NCI-H1092 (cell line): ENCODE data around the gene TNFRSF9.
A peak's percentile ranks its signal among the peaks of the same experiment; 100 is the strongest.
"Not testable (repeated sequence)": the region's sequence is repeated elsewhere in the genome, so short reads cannot be mapped to it uniquely, and the experiment has no call there.

Source experiments
- DNase-seq: peaks from one replicate; lab custom pipeline; 2025; lab: John Stamatoyannopoulos, UW

The TNFRSF9 gene

DNA sequence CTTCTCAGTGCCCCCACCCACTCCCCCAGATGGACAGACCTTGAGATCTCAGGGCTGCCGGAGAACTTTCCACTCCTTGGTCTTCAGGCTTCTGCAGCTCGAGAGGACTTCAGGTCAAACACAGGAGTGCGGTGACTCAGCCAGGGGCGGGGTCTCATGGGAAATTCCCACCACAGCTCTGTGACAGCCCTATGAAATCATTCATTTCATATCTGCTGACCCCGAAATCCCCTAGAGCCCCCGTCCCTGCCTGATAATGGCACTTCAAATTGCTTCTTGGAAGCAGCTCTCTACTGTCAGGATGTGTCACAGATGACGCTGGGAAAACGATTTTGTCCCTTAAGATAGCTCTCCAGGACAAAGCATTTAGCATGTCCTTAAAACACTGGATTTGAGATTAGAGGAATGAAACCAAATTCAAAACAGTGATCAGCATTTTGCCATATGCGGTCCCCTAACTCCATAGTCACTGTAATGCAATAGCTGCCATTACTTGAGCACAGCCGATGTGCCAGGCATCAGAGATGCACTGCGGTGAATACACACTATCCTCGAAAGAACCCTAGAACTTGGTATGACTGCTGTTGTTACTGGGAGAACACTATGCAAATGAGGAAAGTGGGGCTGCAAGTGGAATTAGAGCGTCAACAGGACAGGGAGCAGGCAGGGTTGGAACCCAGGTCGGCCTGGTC is at the start of gene TNFRSF9:
Gene TNFRSF9 (minus strand): TSS at position 95 of the 692 bp plus-strand sequence. CDS start 845 bp downstream, outside the sequence.
- no peak for DNase-seq

DNA sequence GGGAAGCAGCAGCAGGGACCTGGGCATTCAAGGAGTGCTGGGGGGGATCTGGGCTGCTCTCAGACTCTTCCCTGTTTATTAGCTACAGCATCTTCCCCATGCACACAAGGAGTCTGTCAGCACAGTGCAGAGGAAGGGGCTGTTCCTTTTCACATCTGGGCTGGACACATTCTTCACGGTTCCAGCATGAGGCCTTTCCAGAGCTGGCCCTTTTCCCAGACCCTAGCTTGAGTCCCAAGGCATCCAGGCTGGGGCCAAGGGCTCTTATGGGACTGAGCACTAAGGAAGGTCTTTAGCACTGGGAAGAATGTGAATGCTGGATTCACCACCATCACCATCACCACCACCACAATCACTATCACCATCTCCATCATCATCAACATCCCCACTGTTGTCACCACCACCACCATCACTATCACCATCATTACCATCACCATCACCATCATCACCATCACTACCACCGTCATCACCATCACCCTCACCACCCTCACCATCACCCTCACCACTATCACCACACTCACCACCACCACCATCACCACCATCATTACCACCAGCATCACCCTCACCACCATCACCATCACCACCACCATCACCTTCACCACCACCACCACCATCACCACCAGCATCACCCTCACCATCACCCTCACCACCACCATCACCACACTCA is 49.3 kb upstream of the TNFRSF9 start:
- no peak for DNase-seq

DNA sequence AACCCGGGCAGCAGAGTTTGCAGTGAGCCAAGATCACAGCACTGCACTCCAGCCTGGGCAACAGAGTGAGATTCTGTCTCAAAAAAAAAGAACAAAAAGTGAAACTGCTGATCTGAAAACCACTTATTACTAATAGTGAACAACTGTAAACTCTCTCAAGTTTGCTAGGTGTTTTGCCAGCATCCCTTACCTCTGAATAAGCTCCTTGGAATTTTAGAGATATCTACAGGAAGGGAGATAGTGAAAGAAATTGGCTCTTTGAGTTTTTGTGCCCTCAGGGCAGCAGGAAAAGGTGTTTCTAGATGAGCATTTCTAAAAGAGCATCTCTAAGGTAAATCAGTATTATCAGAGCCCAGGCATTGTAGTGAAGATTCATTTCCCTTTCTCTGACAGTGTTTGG is 47.9 kb upstream of the TNFRSF9 start:
- no peak for DNase-seq

DNA sequence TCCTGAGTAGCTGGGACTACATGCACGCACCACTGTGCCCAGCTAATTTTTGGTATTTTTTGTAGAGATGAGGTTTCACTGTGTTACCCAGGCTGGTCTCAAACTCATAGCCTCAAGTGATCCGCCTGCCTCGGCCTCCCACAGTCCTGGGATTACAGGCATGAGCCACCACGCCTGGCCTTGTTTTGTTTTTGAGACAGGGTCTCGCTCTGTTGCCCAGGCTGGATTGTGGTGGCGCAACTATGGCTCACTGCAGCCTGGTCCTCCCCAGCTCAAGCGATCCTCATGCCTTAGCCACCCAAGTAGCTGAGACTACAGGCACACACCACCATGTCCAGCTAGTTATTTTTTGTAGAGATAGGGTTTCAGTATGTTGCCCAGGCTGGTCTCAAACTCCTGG is 46.9 kb upstream of the TNFRSF9 start:
- no peak for DNase-seq

DNA sequence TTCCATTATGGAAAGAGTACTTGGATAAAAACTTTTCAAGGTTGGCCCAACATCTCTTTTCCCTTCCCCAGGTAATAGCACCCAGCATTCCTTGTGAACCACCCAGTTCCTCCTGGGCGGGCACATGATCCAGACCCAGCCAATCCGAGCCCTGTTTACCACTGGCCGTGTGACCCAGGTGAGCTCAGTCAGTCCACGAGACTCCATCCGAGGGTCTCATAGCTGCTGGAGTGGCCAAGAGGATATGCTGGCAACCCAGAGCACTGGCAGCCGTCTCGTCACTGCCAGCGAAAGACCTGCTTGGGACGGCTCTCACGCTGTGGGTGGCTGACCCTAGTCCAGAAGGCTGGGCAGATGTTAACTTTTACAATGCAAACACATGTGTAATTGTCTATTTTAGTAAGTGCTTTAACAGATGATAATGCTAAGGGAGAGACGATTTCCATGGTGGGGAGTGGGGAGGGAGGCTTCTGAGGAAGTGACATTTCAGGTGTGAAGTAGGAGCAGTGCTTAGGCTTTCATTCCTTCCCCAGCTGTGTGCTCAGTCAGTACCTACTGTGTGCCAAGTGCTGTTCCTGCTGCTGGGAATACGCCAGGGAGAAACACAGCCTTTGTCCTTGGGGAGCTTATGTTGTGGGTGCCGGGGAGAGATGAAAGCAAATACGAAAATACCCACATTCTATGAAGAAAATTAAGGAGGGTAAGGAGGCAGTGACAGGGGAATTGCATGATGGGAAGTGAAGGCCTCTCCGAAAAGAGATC is 45.4 kb upstream of the TNFRSF9 start:
- no peak for DNase-seq

DNA sequence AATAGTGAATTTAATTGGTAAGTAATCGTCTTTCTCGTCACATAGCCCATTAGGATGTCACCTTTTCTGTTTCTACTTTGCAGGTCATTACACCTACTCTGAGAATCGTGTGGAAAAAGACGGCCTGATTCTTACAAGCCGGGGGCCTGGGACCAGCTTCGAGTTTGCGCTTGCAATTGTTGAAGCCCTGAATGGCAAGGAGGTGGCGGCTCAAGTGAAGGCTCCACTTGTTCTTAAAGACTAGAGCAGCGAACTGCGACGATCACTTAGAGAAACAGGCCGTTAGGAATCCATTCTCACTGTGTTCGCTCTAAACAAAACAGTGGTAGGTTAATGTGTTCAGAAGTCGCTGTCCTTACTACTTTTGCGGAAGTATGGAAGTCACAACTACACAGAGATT is 44.2 kb upstream of the TNFRSF9 start:
- DNase-seq: no peak

DNA sequence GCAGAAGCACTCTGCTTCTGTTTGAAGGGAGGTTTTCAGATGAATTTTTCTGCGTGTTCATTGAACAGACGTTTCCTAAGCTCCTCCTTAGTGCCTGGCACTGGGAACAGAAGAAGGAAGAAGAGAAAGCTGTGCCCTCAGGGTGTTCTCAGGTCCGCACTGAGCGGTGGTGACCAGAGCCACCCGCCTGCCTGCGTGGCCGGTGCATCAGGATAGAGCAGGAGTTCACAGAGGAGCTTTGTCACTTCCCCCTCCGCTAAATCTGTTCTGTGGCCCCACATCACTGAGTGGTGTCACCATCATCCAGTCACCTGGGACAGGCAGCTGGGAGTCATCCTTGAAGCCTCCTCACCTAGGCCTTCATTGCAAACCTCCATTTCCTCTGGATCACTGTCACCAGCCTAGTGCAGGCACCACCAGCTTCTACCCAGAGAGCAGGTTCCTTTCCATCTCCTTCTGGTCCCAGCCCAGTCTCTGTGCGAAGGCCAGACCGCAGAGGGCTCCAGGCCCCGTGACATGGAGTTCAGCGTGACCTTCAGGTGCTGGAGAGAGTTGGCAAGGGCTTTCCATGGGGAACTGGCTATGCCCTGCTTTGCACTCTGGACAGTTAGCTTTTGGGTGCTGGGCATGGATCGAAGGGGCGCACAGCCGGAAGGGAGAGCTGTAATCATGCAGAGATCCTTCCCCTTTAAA is 42.6 kb upstream of the TNFRSF9 start:
- no peak for DNase-seq

DNA sequence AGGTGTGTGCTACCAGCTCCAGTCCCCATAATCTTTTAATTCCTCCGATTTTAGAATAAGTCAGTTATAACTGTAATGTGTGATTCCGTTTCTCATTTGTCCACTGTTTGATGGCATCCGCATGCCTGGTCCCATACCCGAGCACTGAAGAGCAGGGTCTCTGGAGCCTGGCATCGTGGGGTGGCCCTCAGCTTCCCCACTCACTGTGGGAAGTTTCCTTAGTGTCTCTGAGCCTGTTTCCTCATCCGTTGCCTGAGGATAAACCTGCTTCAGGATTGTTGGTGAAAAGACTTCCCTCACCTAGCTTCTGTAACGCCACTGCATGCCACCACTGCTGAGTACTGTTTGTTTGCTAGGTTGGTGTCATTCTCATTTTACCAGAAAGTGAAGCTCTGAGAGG is 40.3 kb upstream of the TNFRSF9 start:
- no peak for DNase-seq

DNA sequence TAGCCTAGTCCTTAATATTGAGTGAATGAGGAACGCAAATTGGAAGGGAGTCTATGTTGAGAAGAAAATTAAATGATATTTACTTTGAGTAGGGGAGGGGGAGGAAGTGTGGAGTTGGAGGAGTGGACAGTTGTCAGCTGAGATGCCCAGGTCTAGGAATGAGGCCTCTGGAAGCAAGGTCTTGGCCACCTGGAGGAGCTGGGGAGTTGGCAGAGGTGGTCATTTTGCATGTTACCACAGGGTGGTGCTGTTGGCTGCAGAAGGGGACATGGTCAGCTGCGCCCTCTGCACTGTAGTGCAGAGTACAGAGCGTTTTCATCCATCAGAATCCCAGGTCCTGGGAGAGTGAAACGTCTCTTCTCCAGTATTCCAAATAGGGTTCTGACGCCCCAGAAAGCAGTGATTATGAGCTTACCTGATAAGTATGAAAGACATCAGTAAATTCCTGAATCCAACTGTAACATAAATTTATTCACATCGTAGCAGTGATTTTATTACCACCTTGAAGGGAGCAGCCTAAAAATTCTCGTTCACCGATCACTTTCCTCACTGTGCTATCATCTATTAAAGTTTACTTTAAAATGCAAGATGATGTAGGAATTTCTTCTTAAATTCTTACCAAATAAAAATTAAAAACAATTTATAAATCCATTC is 34.7 kb upstream of the TNFRSF9 start:
- peak; percentile 65 for DNase-seq

DNA sequence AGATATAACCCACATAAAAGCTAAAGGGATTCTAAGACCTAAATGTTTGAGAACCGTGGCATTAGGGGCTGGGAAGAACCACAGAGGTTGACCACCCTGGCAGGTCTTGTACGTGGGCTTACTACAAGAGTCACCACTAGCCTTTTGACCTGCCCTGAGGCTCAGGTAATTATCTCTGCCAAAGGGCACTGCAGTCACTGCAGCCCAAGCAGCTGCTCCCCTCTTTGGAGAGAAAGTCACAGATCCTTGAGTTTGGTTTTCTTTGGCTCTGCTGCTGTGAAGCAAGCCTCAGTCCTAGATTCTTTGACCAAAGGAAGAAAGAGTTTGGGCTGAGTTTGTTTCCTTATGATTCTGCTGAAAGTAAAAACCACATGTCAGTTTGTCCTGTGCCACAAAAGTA is 32.4 kb upstream of the TNFRSF9 start:
- DNase-seq: no peak

DNA sequence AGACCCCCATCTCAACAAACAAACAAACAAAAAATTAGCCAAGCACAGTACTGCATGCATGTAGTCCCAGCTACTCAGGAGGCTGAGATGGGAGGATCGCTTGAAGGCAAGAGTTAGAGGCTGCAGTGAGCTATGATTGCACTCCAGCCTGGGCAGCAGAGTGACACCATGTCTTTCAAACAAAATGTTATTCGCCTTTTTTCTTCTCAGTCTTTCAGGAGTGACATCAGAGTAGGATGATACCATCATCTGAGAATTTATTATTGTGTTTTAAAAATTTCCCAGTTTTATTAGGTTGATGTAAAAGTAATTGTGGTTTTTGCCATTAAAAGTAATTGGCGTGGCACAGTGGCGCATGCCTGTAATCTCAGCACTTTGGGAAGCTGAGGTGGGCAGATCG is 31.6 kb upstream of the TNFRSF9 start:
- DNase-seq: no peak

DNA sequence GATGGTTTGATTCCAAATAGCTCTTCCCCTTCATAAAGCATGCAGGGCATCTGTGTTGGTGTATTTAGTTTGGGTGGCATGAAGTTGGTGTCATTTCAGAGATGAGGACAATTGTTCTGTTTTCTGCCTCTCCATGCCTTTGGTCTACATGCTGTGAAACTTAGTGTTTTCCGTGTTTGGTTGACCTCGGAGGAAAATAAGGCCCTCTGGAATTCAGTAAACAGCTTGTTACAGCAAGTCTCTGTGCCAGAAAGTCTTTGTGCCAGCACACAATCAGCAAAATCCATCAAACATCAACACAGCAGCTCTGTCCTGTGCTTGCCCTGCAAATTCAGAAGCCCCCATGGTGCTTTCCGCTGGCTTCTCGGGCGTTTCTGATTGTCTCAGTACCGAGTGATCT is 30.4 kb upstream of the TNFRSF9 start:
- no peak for DNase-seq

DNA sequence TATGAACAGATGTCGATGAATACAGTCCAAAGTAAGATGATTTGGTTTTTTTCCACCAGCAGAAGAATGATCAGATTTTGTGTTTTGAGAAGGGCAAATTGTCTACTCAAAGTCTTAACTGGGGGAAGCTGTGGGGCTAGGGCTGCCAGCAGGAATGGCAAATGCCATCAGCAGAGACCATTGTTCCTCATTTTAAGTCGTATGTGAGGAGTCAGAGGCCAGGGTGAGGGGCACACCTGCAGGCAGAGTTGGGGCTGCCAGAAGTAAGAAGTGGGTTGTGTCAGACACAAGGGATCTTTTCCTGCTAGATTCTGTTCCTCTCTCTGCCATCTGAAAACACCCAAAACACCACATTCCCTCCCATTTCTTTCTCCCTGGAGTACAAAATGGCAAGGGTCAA is 29.6 kb upstream of the TNFRSF9 start:
- DNase-seq: no peak

DNA sequence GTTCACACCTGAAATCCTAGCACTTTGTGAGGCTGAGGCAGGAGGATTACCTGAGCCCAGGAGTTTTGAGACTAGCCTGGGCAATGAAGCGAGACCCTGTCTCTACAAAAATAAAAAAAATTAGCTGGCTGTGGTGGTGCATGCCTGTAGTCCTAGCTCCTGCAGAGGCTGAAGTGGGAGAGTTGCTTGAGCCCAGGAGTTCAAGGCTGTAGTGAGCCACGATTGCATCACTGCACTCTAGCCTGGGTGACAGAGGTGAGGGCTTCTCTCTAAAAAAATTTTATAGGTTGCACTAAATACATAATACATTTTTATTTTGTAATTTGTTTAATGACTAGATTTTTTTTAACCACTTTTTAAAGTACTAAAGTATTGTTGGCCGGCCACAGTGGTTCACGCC is 27.0 kb upstream of the TNFRSF9 start:
- DNase-seq: no peak

DNA sequence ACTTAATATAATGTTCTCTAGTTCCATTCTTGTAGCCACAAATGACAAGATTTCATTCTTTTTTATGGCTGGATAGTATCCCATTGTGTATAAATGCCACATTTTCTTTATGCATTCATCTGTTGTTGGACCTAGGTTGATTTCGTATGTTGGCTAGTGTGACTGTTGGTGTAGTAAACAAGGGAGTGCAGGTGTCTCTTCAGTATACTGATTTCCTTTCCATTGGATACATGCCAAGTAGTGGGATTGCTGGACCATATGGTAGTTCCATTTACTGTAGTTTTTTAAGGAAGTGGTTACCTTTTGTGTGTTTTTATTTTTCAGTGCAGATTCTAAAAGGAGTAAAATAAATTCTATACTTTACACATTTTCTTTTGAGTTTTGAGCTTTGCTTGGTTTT is 26.6 kb upstream of the TNFRSF9 start:
- DNase-seq: no peak

DNA sequence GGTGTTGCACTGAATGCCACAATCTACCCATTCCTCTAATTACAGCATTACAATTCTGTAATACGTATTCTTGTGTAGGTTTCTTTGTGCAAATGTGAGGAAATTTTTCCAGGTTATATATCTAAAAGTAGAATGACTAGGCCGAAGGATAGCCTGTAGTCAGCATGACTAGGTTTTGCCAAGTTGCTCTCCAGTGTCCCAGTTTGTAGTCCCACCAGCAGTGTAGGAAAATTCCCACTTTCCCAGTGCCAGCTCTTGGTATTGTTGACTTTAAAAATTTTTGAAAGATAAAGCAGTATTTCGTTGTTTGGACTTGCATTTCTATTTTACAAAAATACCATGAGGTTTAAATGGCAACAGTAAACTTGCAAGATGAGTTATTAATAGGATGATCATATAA is 23.8 kb upstream of the TNFRSF9 start:
- DNase-seq: no peak

DNA sequence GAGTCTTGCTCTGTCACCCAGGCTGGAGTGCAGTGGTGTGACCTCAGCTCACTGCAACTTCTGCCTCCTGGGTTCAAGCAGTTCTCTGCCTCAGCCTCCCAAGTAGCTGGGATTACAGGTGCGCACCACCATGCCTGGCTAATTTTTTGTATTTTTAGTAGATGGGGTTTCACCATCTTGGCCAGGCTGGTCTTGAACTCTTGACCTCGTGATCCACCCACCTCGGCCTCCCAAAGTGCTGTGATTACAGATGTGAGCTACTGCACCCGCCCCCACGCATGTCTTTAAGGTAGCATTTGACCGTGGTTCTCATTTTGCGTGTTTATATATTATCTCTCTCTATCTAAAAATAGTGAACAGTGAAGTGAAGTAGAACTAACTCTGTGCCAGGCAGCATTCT is 23.2 kb upstream of the TNFRSF9 start:
- DNase-seq: not testable (repeated sequence)

DNA sequence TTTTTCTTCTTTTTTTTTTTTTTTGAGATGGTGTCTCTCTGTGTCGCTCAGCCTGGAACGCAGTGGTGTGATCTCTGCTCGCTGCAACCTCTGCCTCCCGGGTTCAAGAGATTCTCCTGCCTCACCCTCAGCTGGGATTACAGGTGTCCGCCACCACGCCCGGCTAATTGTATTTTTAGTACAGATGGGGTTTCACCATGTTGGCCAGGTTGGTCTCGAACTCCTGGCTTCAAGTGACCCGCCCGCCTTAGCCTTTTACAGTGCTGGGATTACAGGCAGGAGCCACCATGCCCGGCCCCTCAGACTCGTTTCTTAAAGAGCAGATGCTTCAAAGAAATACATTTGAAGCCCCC is 22.7 kb upstream of the TNFRSF9 start:
- DNase-seq: not testable (repeated sequence)

DNA sequence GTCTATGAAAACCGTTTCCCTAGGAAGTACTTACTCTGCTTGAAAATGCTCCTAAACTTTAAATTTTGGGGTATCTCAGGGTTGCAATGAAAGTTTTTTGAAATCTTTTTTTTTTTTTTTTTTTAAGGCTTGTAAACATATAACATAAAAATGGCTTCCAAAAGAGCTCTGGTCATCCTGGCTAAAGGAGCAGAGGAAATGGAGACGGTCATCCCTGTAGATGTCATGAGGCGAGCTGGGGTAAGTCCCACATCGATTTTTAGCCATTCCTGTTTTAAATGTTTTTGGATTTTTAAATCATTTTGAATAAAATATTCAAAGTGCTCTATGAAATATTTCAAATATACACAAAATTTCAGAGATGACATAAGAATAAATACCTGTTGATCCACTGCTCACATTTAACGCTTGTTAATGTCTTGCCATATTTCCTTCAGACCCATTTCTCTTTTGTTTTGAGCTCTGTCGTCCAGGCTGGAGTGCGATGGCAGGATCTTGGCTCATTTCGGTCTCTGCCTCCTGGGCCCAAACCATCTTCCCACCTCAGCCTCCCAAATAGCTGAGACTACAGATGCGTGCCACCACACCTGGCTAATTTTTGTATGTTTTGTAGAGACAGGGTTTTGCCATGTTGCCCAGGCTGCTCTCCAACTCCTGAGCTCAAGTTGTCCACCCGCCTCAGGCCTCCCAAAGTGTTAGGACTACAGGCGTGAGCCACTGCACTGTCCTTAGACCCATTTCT is 22.2 kb upstream of the TNFRSF9 start:
- DNase-seq: no peak

DNA sequence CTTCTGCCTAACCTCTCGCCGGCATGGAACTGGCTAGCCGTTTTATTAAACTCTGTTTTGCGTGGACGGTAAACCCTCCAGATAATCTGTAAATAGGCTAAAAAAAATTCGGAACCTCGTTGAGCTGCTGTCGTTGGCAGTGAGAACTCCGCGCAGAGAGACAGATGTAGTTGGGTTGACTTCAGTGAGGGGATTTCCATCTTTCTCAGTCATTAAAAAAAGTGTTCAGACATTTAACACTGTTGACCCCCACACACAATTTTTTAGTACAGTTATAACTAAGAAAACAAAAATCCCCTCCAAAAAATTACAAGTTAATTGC is 21.3 kb upstream of the TNFRSF9 start:
- DNase-seq: no peak

DNA sequence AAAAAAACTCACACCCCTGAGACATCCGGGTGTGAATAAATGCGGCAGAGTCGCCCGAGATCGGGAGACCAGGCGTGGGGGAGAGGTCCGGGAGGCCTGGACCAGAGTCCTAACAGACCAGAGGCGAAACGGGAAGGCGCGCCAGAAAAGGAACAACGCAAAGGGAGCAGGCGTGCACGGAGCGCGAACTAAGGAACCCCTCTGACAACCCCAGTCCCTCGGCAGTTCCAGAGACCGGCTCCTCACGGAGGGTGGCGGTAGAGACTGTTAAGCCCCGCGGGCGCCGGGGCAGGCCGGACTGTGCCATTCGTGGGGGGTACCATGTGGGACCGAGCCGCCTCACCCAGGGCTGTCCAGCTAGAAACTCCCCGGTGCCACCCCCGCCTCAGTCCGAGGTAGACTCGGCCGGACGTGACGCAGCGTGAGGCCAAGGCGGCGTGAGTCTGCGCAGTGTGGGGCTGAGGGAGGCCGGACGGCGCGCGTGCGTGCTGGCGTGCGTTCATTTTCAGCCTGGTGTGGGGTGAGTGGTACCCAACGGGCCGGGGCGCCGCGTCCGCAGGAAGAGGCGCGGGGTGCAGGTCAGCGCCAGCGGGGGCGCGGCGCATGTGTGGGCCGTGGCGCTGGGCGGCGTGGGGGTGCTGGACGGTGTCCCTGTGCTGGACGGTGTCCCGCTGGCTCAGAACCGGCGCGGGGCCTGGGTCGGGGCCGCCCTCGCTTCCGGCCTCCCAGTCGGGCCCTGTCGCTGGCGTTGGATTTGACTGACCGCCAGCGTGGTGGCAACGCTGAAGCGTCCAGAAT is 20.8 kb upstream of the TNFRSF9 start, which contains the start of gene PARK7:
Gene PARK7 (plus strand): TSS at position 496 of the 798 bp plus-strand sequence. CDS start 1,075 bp downstream, outside the sequence.
- peak; percentile 99 for DNase-seq
